Measurements from ENCODE around the gene ARHGEF7.
"Not testable (repeated sequence)": the region's sequence is repeated elsewhere in the genome, so short reads cannot be mapped to it uniquely, and the experiment has no call there.

The ARHGEF7 gene

GRCh38 chr13:111256946-111257345 lies 141.8 kb downstream of the ARHGEF7 start:
- no peak for DNase-seq

- not testable (repeated sequence) for DNase-seq
Observed at GRCh38 chr13:111257899-111258298, 142.8 kb downstream of the ARHGEF7 start.

GRCh38 chr13:111258637-111259036 lies 143.5 kb downstream of the ARHGEF7 start:
- DNase-seq, result no peak

GRCh38 chr13:111259058-111259457 lies 143.9 kb downstream of the ARHGEF7 start:
- DNase-seq, result no peak

- DNase-seq, result no peak
Observed at GRCh38 chr13:111261326-111261725, 146.2 kb downstream of the ARHGEF7 start.

- no peak for DNase-seq
Observed at GRCh38 chr13:111262281-111262680, 147.2 kb downstream of the ARHGEF7 start.

- no peak for DNase-seq
Observed at GRCh38 chr13:111262715-111263114, 147.6 kb downstream of the ARHGEF7 start.

GRCh38 chr13:111263566-111263965 lies 148.5 kb downstream of the ARHGEF7 start:
- no peak for DNase-seq

GRCh38 chr13:111265006-111265700 lies 150.0 kb downstream of the ARHGEF7 start:
- no peak for DNase-seq

- no peak for DNase-seq
Observed at GRCh38 chr13:111265701-111266035, 150.6 kb downstream of the ARHGEF7 start.

GRCh38 chr13:111267205-111267604 lies 152.1 kb downstream of the ARHGEF7 start:
- no peak for DNase-seq

- DNase-seq, result no peak
Observed at GRCh38 chr13:111267784-111268183, 152.7 kb downstream of the ARHGEF7 start.

- DNase-seq, result no peak
Observed at GRCh38 chr13:111269508-111269907, 154.4 kb downstream of the ARHGEF7 start.

GRCh38 chr13:111270126-111270525 lies 155.0 kb downstream of the ARHGEF7 start:
- no peak for DNase-seq

GRCh38 chr13:111270765-111271698 lies 155.9 kb downstream of the ARHGEF7 start:
- no peak for DNase-seq

- DNase-seq, result no peak
Observed at GRCh38 chr13:111272117-111272516, 157.0 kb downstream of the ARHGEF7 start.

- no peak for DNase-seq
Observed at GRCh38 chr13:111275382-111275781, 160.3 kb downstream of the ARHGEF7 start.

GRCh38 chr13:111275995-111276618 lies 161.0 kb downstream of the ARHGEF7 start:
- DNase-seq, result no peak

- DNase-seq, result no peak
Observed at GRCh38 chr13:111278258-111278657, 163.1 kb downstream of the ARHGEF7 start.

GRCh38 chr13:111278743-111279652 lies 163.9 kb downstream of the ARHGEF7 start:
- no peak for DNase-seq

- DNase-seq, result no peak
Observed at GRCh38 chr13:111280226-111280625, 165.1 kb downstream of the ARHGEF7 start.
